AG10803 (cell line): Measurements from ENCODE around the gene KIFC1.

Experiments
- DNase-seq: peaks from one replicate; pipeline ENCODE4 v3.0.0; 2010; ENCODE audit warnings: low read depth
- H3K4me3 ChIP-seq: 2 replicates; pipeline ENCODE4 v1.5.1; 2011; ENCODE audit warnings: mild to moderate bottlenecking, low read length, control low read depth
- CTCF ChIP-seq: conservative IDR thresholded peaks from 2 replicates; pipeline ENCODE4 v1.5.1; 2011; ENCODE audit warnings: mild to moderate bottlenecking, low read length, control low read depth, inconsistent platforms

KIFC1 gene

GRCh38 chr6:33428966-33429749 is 37.5 kb downstream of the KIFC1 start:
- no peak for DNase-seq
- no peak for TF ChIP-seq CTCF
- no peak overlapping the region for H3K4me3 ChIP-seq

GRCh38 chr6:33429750-33430052 is 38.1 kb downstream of the KIFC1 start:
- no peak for TF ChIP-seq CTCF
- H3K4me3 ChIP-seq = no peak overlapping the region
- DNase-seq = no peak

GRCh38 chr6:33430334-33430733 is 38.7 kb downstream of the KIFC1 start:
- no peak for TF ChIP-seq CTCF
- no peak for DNase-seq
- H3K4me3 ChIP-seq = no peak overlapping the region

GRCh38 chr6:33430991-33431879 is 39.6 kb downstream of the KIFC1 start:
- H3K4me3 ChIP-seq = no peak overlapping the region
- no peak for TF ChIP-seq CTCF
- peak; percentile 42 for DNase-seq

GRCh38 chr6:33431880-33432541 is 40.4 kb downstream of the KIFC1 start:
- no peak for DNase-seq
- no peak overlapping the region for H3K4me3 ChIP-seq
- no peak for TF ChIP-seq CTCF

GRCh38 chr6:33432546-33432945 is 40.9 kb downstream of the KIFC1 start:
- TF ChIP-seq CTCF = no peak
- no peak for DNase-seq
- no peak overlapping the region for H3K4me3 ChIP-seq
